K562 (cell line): Measurements from ENCODE around the gene LACTBL1. TPM values are rescaled to one million over a fixed set of nuclear protein-coding genes. Genes with fewer than 3 reads are reported as not detected.

Source experiments
- GATAD2B ChIP-seq: fragments of 450-650 bp; IDR thresholded peaks from 2 replicates; pipeline ENCODE4 v1.6.1; 2017; ENCODE audit warnings: mild to moderate bottlenecking, borderline replicate concordance
- HNRNPL ChIP-seq: fragments of 200-400 bp; formaldehyde crosslinking; IDR thresholded peaks from 2 replicates; pipeline ENCODE4 v1.6.1; 2017; ENCODE audit warnings: low read depth, mild to moderate bottlenecking, low read length
- ILF3 ChIP-seq: fragments of 450-650 bp; IDR thresholded peaks from 2 replicates; pipeline ENCODE4 v1.6.1; 2018; ENCODE audit warnings: antibody characterized with exemption, mild to moderate bottlenecking, moderate library complexity, borderline replicate concordance
- MYC ChIP-seq, 2 experiments: fragments of 250-450 bp in 1 of 2; sonication (Bioruptor Pico) in 1 of 2; IDR thresholded peaks; 2 replicates each; pipeline versions ENCODE4 v1.5.1 to v1.6.1; 2012 to 2021; ENCODE audit warnings: low read depth in 2 of 2, borderline replicate concordance in 1 of 2, improper control_type of control experiment in 1 of 2, low read length in 1 of 2, mild to moderate bottlenecking in 1 of 2, moderate library complexity in 1 of 2
- TRIM24 ChIP-seq, 2 experiments: fragments of 450-650 bp; IDR thresholded peaks; 2 replicates each; pipeline ENCODE4 v1.6.1; 2016
- ZNF583 ChIP-seq: fragments of 250-450 bp; sonication (Bioruptor Pico); IDR thresholded peaks from 2 replicates; pipeline ENCODE4 v1.4.0; 2020
- polyA plus RNA-seq, 8 experiments: library from polyadenylated mRNA; depleted of rRNA in 4 of 8; stranded (reverse) in 5 of 8; unstranded in 3 of 8; fragments of >200 nt; fragmentation: Nextera tagmentation in 2 of 8; fragmentation: Illumina TruSeq in 1 of 8; extraction: Ambion mirVana in 2 of 8; extraction: Trizol in 1 of 8; gene quantifications; 2 replicates each; pipeline versions ENCODE4 v1.2.1 to v1.2.3, GENCODE V29; 2011 to 2014; ENCODE audit warnings: inconsistent platforms in 1 of 8, missing spikeins in 1 of 8
- total RNA-seq, 7 experiments: library from RNA; depleted of rRNA in 6 of 7; stranded (reverse); fragments of >200 nt in 6 of 7; fragmentation: Illumina TruSeq in 2 of 7; extraction: Trizol in 2 of 7; gene quantifications; 2 replicates each; pipeline versions ENCODE4 v1.2.1 to v1.2.3, GENCODE V29; 2011 to 2021; ENCODE audit warnings: low replicate concordance in 1 of 7
- TF ChIP-seq, protein P1 (sequence below): fragments of 450-650 bp; IDR thresholded peaks from 2 replicates; pipeline ENCODE4 v1.6.1; 2018; ENCODE audit not compliant: partially characterized antibody
- TF ChIP-seq, protein P2 (sequence below): fragments of 450-650 bp; IDR thresholded peaks from 2 replicates; pipeline ENCODE4 v1.7.0; 2016; ENCODE audit warnings: borderline replicate concordance
- TF ChIP-seq, protein P3 (sequence below), 2 experiments: fragments of 450-650 bp; conservative IDR thresholded peaks; 2 replicates each; pipeline ENCODE4 v1.6.1; 2017; ENCODE audit warnings: mild to moderate bottlenecking in 2 of 2, moderate library complexity in 2 of 2
- TF ChIP-seq, protein P4 (sequence below): fragments of 250-450 bp; sonication (Bioruptor Pico); IDR thresholded peaks from 2 replicates; pipeline ENCODE4 v1.5.0; 2021; ENCODE audit warnings: mild to moderate bottlenecking, moderate library complexity
- TF ChIP-seq, protein P5 (sequence below): fragments of 450-650 bp; formaldehyde crosslinking; IDR thresholded peaks from 2 replicates; pipeline ENCODE4 v1.4.0; 2022; ENCODE audit warnings: missing genetic modification characterization
- TF ChIP-seq, protein P6 (sequence below): fragments of 250-450 bp; sonication (Bioruptor Pico); IDR thresholded peaks from 2 replicates; pipeline ENCODE4 v1.5.0; 2021

Gene LACTBL1
- total and polyA plus RNA-seq, 9 of the 15 experiments (the other 6 are each of a cell fraction or from before 2014, with no cell fraction given), result not detected

DNA sequence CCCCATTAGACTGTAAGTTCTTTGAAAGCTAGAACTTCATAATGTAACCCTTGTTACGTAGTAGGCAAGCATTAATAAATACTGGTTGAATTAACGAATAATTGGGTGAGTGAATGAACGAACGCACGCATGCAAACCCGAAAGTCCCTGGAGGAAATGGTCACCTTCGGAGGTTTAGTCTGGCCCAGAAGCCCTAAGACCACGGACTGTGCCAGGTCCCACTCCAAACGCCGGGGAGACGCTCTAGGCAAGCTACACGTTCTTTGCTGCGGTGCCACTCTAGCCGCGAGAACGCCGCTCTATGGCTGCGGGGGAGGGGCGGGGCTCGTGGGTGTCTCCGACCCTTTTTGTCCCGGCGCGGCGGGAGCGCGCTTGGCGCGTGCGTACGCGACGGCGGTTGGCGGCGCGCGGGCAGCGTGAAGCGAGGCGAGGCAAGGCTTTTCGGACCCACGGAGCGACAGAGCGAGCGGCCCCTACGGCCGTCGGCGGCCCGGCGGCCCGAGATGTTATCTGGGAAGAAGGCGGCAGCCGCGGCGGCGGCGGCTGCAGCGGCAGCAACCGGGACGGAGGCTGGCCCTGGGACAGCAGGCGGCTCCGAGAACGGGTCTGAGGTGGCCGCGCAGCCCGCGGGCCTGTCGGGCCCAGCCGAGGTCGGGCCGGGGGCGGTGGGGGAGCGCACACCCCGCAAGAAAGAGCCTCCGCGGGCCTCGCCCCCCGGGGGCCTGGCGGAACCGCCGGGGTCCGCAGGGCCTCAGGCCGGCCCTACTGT, 46.6 kb upstream of the LACTBL1 start, which contains the start of gene KDM1A (continued):
- peak; percentile 10 to 82; a peak in 2 of 4 replicates for TF ChIP-seq TRIM24 (IDR thresholded peaks at IDR 0.05)
- TF ChIP-seq, protein P1, sequence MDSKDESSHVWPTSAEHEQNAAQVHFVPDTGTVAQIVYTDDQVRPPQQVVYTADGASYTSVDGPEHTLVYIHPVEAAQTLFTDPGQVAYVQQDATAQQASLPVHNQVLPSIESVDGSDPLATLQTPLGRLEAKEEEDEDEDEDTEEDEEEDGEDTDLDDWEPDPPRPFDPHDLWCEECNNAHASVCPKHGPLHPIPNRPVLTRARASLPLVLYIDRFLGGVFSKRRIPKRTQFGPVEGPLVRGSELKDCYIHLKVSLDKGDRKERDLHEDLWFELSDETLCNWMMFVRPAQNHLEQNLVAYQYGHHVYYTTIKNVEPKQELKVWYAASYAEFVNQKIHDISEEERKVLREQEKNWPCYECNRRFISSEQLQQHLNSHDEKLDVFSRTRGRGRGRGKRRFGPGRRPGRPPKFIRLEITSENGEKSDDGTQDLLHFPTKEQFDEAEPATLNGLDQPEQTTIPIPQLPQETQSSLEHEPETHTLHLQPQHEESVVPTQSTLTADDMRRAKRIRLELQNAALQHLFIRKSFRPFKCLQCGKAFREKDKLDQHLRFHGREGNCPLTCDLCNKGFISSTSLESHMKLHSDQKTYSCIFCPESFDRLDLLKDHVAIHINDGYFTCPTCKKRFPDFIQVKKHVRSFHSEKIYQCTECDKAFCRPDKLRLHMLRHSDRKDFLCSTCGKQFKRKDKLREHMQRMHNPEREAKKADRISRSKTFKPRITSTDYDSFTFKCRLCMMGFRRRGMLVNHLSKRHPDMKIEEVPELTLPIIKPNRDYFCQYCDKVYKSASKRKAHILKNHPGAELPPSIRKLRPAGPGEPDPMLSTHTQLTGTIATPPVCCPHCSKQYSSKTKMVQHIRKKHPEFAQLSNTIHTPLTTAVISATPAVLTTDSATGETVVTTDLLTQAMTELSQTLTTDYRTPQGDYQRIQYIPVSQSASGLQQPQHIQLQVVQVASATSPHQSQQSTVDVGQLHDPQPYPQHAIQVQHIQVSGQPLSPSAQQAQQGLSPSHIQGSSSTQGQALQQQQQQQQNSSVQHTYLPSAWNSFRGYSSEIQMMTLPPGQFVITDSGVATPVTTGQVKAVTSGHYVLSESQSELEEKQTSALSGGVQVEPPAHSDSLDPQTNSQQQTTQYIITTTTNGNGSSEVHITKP, result peak; percentile 80
- TF ChIP-seq ILF3, result no peak
- TF ChIP-seq, protein P2, sequence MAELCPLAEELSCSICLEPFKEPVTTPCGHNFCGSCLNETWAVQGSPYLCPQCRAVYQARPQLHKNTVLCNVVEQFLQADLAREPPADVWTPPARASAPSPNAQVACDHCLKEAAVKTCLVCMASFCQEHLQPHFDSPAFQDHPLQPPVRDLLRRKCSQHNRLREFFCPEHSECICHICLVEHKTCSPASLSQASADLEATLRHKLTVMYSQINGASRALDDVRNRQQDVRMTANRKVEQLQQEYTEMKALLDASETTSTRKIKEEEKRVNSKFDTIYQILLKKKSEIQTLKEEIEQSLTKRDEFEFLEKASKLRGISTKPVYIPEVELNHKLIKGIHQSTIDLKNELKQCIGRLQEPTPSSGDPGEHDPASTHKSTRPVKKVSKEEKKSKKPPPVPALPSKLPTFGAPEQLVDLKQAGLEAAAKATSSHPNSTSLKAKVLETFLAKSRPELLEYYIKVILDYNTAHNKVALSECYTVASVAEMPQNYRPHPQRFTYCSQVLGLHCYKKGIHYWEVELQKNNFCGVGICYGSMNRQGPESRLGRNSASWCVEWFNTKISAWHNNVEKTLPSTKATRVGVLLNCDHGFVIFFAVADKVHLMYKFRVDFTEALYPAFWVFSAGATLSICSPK, result no peak
- TF ChIP-seq ZNF583 (CRISPR knock-in tag), result 0 out of 2 replicates have a peak, but pooled peaks have one; percentile 35
- TF ChIP-seq, protein P3, sequence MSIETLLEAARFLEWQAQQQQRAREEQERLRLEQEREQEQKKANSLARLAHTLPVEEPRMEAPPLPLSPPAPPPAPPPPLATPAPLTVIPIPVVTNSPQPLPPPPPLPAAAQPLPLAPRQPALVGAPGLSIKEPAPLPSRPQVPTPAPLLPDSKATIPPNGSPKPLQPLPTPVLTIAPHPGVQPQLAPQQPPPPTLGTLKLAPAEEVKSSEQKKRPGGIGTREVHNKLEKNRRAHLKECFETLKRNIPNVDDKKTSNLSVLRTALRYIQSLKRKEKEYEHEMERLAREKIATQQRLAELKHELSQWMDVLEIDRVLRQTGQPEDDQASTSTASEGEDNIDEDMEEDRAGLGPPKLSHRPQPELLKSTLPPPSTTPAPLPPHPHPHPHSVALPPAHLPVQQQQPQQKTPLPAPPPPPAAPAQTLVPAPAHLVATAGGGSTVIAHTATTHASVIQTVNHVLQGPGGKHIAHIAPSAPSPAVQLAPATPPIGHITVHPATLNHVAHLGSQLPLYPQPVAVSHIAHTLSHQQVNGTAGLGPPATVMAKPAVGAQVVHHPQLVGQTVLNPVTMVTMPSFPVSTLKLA (conservative IDR thresholded peaks at IDR 0.05), result peak; percentile 94 to 97
- TF ChIP-seq, protein P4, sequence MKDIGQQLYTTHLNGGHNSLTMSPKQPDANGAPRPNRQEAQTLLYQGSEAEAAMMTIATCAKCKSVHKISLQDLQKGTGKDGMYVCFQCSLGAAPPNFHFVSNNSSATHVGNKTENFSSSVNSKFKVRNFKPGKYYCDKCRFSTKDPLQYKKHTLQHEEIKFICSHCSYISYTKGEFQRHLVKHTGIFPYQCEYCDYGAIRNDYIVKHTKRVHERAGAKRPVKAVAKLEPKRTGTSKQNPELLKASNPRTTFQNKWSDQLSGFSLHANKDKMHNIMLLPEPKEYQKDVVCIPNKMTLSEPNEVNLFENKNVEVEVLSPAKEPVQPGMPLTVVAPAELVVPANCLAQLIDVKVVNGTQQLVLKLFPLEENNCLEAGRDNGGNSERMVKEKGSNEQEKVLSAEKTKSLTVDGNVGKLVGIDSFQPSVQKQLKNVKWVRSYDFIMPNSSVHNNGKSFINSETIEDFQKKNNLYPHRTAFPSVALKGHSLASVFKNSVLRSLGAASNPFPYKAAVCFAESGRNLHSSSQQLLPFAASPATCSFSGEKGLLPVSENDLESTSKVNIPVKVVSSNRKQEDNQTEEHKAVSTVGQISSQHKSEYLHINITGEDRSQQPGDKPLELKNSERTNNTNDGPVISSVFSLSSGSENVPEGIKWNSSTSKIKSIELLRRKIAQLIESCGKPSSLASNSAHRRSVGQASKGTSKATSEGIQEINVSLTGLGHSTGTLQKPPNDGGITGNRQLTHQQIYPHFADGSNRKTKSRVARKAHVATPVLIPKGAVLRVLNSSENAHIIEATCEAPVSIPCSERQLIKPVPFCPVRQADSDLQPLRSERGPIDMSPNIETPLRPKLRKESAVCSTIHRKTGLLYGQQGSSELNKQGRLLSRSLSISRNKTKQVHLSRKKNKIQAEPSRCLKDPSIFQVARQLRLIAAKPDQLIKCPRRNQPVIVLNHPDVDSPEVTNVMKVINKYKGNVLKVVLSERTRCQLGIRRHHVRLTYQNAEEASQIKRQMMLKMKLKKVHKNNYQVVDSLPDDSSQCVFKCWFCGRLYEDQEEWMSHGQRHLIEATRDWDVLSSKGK (CRISPR knock-in tag), result no peak
- TF ChIP-seq HNRNPL, result peak; percentile 82; the same call in 1 of the 2 replicates
- TF ChIP-seq, protein P5, sequence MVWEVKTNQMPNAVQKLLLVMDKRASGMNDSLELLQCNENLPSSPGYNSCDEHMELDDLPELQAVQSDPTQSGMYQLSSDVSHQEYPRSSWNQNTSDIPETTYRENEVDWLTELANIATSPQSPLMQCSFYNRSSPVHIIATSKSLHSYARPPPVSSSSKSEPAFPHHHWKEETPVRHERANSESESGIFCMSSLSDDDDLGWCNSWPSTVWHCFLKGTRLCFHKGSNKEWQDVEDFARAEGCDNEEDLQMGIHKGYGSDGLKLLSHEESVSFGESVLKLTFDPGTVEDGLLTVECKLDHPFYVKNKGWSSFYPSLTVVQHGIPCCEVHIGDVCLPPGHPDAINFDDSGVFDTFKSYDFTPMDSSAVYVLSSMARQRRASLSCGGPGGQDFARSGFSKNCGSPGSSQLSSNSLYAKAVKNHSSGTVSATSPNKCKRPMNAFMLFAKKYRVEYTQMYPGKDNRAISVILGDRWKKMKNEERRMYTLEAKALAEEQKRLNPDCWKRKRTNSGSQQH, result peak; percentile 65; the same call in 1 of the 2 replicates
- TF ChIP-seq, protein P6, sequence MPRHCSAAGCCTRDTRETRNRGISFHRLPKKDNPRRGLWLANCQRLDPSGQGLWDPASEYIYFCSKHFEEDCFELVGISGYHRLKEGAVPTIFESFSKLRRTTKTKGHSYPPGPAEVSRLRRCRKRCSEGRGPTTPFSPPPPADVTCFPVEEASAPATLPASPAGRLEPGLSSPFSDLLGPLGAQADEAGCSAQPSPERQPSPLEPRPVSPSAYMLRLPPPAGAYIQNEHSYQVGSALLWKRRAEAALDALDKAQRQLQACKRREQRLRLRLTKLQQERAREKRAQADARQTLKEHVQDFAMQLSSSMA, result 0 out of 2 replicates have a peak, but pooled peaks have one; percentile 49
- peak; percentile 67 for TF ChIP-seq GATAD2B
- peak; percentile 96 for TF ChIP-seq MYC (IDR thresholded peaks at IDR 0.05; ENCODE audit: low read depth, low read length)
- TF ChIP-seq MYC (CRISPR knock-in tag; IDR thresholded peaks at IDR 0.05; ENCODE audit: borderline replicate concordance, low read depth), result peak; percentile 75; the same call in 1 of the 2 replicates
